Adrenal gland (tissue), 5 donors: ENCODE measurements around the gene TRIM27.

ENCODE experiments used
- POLR2A ChIP-seq, 2 donors: fragments of 450-650 bp; IDR thresholded peaks; one replicate each; pipeline ENCODE4 v1.6.1; 2017; ENCODE audit warnings: antibody characterized with exemption in 2 of 2, mild to moderate bottlenecking in 2 of 2, moderate library complexity in 1 of 2
- TF ChIP-seq, protein P1 (sequence below), 6 experiments: fragments of 450-650 bp in 4 of 6; fragments of 200-600 bp in 2 of 6; sonication (generic) in 1 of 6; IDR thresholded peaks; 1 replicate in 5 of 6; 2 replicates in 1 of 6; pipeline versions ENCODE4 v1.5.1 to v1.8.0; 2016 to 2021; ENCODE audit warnings: antibody characterized with exemption in 6 of 6, mild to moderate bottlenecking in 2 of 6, moderate library complexity in 1 of 6
- donor health status: DM: no; HTN: no; CAD: no.

DNA sequence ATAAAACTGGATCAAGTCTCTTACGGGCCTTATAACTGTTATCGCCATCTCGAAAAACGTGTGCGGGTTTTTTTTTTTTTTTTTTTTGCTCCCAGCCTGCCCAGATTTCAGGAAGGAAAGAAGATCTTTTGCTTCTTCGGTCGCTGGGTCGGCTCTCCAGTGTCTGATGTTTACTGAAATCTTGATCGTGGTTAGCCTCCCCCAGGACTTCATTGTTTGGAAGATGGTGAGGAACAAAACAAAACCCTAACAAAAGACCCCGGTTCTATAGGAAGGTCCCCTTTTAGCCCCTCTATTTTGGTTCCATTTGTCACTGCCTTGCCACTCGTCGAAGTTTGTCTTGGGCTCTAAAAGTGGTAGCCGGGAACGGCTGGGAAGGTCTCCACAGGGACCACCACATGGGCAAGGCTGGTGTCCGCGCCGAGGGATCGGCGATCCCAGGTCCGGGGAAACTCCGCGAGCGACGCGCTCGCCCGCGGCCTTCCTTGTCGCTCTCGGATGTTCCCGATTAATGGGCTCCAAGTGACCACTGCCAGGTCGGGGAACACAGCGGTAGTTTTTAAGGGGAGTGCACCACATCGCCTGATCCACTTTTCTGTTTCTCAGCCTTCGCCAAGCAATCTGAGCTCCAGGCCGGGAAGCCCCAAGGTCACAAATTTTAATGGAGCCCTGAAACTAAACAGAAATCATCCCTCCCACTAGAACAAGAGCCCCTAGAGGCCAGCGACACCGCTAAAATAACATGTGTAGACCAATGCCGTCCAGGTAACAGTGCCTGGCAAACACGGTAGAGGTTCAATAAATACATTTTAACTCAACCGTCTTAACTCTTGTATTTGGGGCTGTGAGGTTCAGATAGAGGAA, 27.0 kb downstream of the TRIM27 start:
- TF ChIP-seq, protein P1, sequence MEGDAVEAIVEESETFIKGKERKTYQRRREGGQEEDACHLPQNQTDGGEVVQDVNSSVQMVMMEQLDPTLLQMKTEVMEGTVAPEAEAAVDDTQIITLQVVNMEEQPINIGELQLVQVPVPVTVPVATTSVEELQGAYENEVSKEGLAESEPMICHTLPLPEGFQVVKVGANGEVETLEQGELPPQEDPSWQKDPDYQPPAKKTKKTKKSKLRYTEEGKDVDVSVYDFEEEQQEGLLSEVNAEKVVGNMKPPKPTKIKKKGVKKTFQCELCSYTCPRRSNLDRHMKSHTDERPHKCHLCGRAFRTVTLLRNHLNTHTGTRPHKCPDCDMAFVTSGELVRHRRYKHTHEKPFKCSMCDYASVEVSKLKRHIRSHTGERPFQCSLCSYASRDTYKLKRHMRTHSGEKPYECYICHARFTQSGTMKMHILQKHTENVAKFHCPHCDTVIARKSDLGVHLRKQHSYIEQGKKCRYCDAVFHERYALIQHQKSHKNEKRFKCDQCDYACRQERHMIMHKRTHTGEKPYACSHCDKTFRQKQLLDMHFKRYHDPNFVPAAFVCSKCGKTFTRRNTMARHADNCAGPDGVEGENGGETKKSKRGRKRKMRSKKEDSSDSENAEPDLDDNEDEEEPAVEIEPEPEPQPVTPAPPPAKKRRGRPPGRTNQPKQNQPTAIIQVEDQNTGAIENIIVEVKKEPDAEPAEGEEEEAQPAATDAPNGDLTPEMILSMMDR (IDR thresholded peaks at IDR 0.05): peak in 5 of 6 experiments; percentile 29 to 48 (median 38)
- TF ChIP-seq POLR2A (IDR thresholded peaks at IDR 0.05): peak in 1 of 2 donors; percentile 23
